ENCODE data around the gene MAGEA9B. TPM values are rescaled to one million over a fixed set of nuclear protein-coding genes. Genes with fewer than 3 reads are reported as not detected.
"Not testable (repeated sequence)": the region's sequence is repeated elsewhere in the genome, so short reads cannot be mapped to it uniquely, and the experiment has no call there.

MAGEA9B gene
- total RNA-seq, 1 donor from 2014 or later, result not detected

DNA sequence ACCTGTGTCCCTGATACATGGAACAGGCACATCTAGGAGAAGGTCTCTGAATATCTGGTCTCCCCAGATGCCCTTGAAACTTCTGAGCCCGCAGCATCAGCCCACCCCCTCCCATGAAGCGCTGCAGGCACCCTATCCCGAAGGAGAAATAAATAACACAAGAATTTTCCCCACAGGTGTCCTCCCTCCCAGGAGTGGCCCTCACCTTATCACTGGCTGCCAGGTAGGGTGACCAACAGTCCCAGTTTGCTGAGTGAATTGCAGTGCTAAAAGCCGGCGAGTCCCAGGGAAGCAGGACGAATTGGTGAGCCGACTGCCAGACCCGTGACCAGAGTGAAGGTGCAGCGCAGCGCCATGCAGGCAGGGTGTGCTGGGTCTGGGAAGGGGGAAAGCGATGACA is 53.3 kb downstream of the MAGEA9B start:
- DNase-seq, result not testable (repeated sequence)

DNA sequence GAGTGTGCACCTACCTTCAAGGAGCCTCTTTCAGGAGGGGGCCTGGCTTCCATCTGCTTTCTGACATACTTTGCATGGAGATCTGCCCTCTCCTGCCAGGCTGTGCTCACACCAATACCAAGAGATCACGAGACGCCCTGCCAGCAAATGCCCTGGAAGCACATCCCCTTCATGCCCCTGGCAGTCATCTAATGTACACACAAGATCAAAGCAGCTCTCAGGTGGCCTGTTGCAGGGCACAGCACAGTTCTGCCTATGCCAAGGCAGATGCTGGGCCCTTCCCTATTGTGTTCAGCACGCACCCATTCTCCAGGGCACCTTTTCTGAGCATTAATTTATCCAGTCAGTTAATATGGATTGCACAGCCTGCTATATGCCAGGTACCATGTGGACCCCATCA is 54.4 kb downstream of the MAGEA9B start:
- not testable (repeated sequence) for DNase-seq

Other genes starting within 250 kb of the MAGEA9B start
- 28.3 TPM for gene IDS, start 82.2 kb downstream of the MAGEA9B start, total RNA-seq
- 19.0 TPM for gene EOLA1, start 46.4 kb downstream of the MAGEA9B start, total RNA-seq
- not detected for gene HSFX3, start 37.5 kb downstream of the MAGEA9B start, total RNA-seq
- gene HSFX2, start 7.9 kb upstream of the MAGEA9B start, total RNA-seq, result not detected
- 30.5 TPM for gene TMEM185A, start 44.3 kb upstream of the MAGEA9B start, total RNA-seq
- 0.82 TPM for gene MAGEA11, start 124.6 kb upstream of the MAGEA9B start, total RNA-seq
- 2.9 TPM for gene HSFX1, start 186.6 kb upstream of the MAGEA9B start, total RNA-seq
- gene MAGEA9, start 194.5 kb upstream of the MAGEA9B start, total RNA-seq, result not detected

All from tongue (tissue), 2 donors.